Measurements from ENCODE around the gene POU2AF1. TPM values are rescaled to one million over a fixed set of nuclear protein-coding genes. Genes with fewer than 3 reads are reported as not detected.
A peak's percentile ranks its signal among the peaks of the same experiment; 100 is the strongest.

POU2AF1 gene
- total and polyA plus RNA-seq, 2 donors (not counting 1 experiment from before 2014, with no cell fraction given): 0.17 TPM; not detected in 1

GRCh38 chr11:111334532-111335502 lies 44.3 kb downstream of the POU2AF1 start:
- Histone ChIP-seq H3K4me2 (ENCODE audit: extremely low read depth, insufficient read depth, low read length) (no peak overlapping the region), H3K36me3 (ENCODE audit: control insufficient read depth, insufficient read depth, low read length) (no peaks in the 10 kb centered on the region), H2AFZ (ENCODE audit: low read length) (no peak overlapping the region), H3K79me2 (ENCODE audit: control insufficient read depth, insufficient read depth, low read length) (no peaks in the 10 kb centered on the region), H3K27ac (ENCODE audit: insufficient read depth, low read length) (no peak overlapping the region), H3K27me3 (ENCODE audit: control insufficient read depth, insufficient read depth, low read length) (peaks cover 5% of the 10 kb centered on the region), H3K9me3 (ENCODE audit: control insufficient read depth, insufficient read depth, low read depth, low read length) (no peaks in the 10 kb centered on the region), H3K4me3 (replicated peaks in 1 of 4; ENCODE audit: control extremely low read depth in 1 of 4, insufficient read depth in 1 of 4, low read depth in 3 of 4, low read length in 4 of 4) (no peak overlapping the region), H3K9ac (ENCODE audit: insufficient read depth, low read length) (no peak overlapping the region), H3K4me1 (ENCODE audit: control insufficient read depth, extremely low read depth, insufficient read depth, low read length) (no peaks in the 10 kb centered on the region), H4K20me1 (ENCODE audit: control insufficient read depth, extremely low read depth, insufficient read depth, low read length) (no peaks in the 10 kb centered on the region)
- no peak for TF ChIP-seq EZH2 (IDR thresholded peaks at IDR 0.05; ENCODE audit: low read length, missing control alignments)
- no peak for TF ChIP-seq CTCF (conservative IDR thresholded peaks at IDR 0.05 in 1 of 2, IDR thresholded peaks at IDR 0.05 in 1 of 2; ENCODE audit: low read depth in 1 of 2, low read length in 2 of 2)
- peak in 1 of 2 donors; percentile 30 for DNase-seq (ENCODE audit: low read depth in 2 of 2)

GRCh38 chr11:111331711-111332479 lies 47.2 kb downstream of the POU2AF1 start:
- TF ChIP-seq CTCF (conservative IDR thresholded peaks at IDR 0.05 in 1 of 2, IDR thresholded peaks at IDR 0.05 in 1 of 2; ENCODE audit: low read depth in 1 of 2, low read length in 2 of 2) (no peak), EZH2 (IDR thresholded peaks at IDR 0.05; ENCODE audit: low read length, missing control alignments) (no peak)
- peaks cover 5% of the 10 kb centered on the region for H3K27me3 ChIP-seq (ENCODE audit: control insufficient read depth, insufficient read depth, low read length)
- H3K4me2 ChIP-seq (ENCODE audit: extremely low read depth, insufficient read depth, low read length): no peak overlapping the region
- peak; percentile 23 to 82 for DNase-seq (ENCODE audit: low read depth in 2 of 2)
- H3K36me3 ChIP-seq (ENCODE audit: control insufficient read depth, insufficient read depth, low read length): no peaks in the 10 kb centered on the region
- H3K9ac ChIP-seq (ENCODE audit: insufficient read depth, low read length): no peak overlapping the region
- no peak overlapping the region for H3K4me3 ChIP-seq (replicated peaks in 1 of 4; ENCODE audit: control extremely low read depth in 1 of 4, insufficient read depth in 1 of 4, low read depth in 3 of 4, low read length in 4 of 4)
- no peak overlapping the region for H2AFZ ChIP-seq (ENCODE audit: low read length)
- H3K27ac ChIP-seq (ENCODE audit: insufficient read depth, low read length): no peak overlapping the region
- H3K4me1 ChIP-seq (ENCODE audit: control insufficient read depth, extremely low read depth, insufficient read depth, low read length): no peaks in the 10 kb centered on the region
- no peaks in the 10 kb centered on the region for H3K9me3 ChIP-seq (ENCODE audit: control insufficient read depth, insufficient read depth, low read depth, low read length)
- H4K20me1 ChIP-seq (ENCODE audit: control insufficient read depth, extremely low read depth, insufficient read depth, low read length): no peaks in the 10 kb centered on the region
- no peaks in the 10 kb centered on the region for H3K79me2 ChIP-seq (ENCODE audit: control insufficient read depth, insufficient read depth, low read length)
